Rectal smooth muscle tissue (tissue), 1 donor: ENCODE results near the gene TPRX2.
"Not testable (repeated sequence)": the region's sequence is repeated elsewhere in the genome, so short reads cannot be mapped to it uniquely, and the experiment has no call there.

Source experiments
- H3K27ac ChIP-seq: one replicate; pipeline ENCODE4 v1.7.0; 2013; ENCODE audit warnings: low read depth, low read length, inconsistent platforms
- H3K27me3 ChIP-seq: one replicate; pipeline ENCODE4 v1.7.0; 2013; ENCODE audit warnings: low read length; ENCODE audit not compliant: control insufficient read depth, insufficient read depth
- H3K36me3 ChIP-seq: one replicate; pipeline ENCODE4 v1.7.0; 2013; ENCODE audit warnings: low read length; ENCODE audit not compliant: control insufficient read depth, insufficient read depth
- H3K4me1 ChIP-seq: one replicate; pipeline ENCODE4 v1.7.0; 2013; ENCODE audit warnings: low read length; ENCODE audit not compliant: control insufficient read depth, insufficient read depth
- H3K4me3 ChIP-seq: one replicate; pipeline ENCODE4 v1.7.0; 2013; ENCODE audit warnings: low read length
- H3K9ac ChIP-seq: one replicate; pipeline ENCODE4 v1.7.0; 2013; ENCODE audit warnings: low read length

The TPRX2 gene

DNA sequence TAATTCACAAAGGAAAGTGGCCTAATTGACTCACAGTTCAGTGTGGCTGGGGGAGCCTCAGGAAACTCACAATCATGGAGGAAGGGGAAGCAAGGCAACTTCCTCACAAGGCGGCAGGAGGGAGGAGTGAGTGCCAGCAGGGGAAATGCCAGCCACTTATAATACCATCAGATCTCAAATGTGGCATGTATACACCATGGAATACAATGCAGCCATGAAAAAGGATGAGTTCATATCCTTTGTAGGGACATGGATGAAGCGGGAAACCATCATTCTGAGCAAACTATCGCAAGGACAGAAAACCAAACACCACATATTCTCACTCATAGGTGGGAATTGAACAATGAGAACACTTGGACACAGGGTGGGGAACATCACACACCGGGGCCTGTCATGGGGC is 20.4 kb downstream of the TPRX2 start:
- not testable (repeated sequence) for H3K27me3 ChIP-seq

DNA sequence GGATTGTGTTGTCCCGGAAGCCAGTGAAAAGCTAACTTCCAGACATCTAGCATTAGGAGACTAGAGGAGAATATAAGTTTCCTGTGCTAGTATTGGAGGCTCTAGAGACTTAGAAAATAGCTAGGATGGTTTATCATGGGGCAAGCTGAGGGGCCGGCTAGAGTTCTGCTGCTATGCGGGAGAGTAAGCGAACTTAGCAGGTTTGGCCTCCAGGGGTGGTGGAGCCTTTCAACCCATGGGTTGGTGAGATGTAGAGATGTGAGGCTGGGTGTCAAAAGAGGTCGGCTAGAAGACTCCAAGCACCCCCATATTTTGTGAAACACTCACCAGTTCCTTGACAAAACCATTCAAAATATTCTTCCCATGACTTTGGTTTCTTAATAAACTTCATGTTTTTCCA is 22.7 kb downstream of the TPRX2 start:
- no peak overlapping the region for H3K4me3 ChIP-seq
- no peaks in the 10 kb centered on the region for H3K4me1 ChIP-seq
- H3K27me3 ChIP-seq, result no peaks in the 10 kb centered on the region
- H3K9ac ChIP-seq, result no peak overlapping the region
- no peak overlapping the region for H3K27ac ChIP-seq
- H3K36me3 ChIP-seq, result no peaks in the 10 kb centered on the region

More for the DNA sequence above, 20.4 kb downstream of the TPRX2 start:
- H3K4me3 ChIP-seq, H3K9ac ChIP-seq, H3K27ac ChIP-seq, H3K4me1 ChIP-seq, H3K36me3 ChIP-seq: not testable (repeated sequence)

DNA sequence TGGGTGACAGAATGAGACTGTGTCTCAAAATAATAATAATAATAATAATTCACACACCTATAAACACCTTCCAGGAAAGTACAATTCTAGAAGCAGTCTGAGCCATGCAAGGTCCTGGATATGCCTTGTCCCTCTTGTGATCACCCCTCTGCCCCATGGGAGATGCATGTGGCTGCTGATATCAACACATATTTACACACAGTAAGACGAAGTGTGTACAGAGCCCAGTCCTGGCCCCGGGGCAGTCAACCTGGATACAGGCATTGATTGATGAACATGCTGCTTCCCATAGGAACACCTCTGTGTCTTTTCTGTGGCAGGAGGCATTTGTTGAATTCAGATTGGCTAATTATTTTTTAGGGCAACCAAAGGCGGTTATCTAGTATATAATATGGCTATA is 23.9 kb downstream of the TPRX2 start:
- no peaks in the 10 kb centered on the region for H3K4me1 ChIP-seq
- no peak overlapping the region for H3K27ac ChIP-seq
- H3K4me3 ChIP-seq, result no peak overlapping the region
- no peaks in the 10 kb centered on the region for H3K27me3 ChIP-seq
- no peak overlapping the region for H3K9ac ChIP-seq
- no peaks in the 10 kb centered on the region for H3K36me3 ChIP-seq

DNA sequence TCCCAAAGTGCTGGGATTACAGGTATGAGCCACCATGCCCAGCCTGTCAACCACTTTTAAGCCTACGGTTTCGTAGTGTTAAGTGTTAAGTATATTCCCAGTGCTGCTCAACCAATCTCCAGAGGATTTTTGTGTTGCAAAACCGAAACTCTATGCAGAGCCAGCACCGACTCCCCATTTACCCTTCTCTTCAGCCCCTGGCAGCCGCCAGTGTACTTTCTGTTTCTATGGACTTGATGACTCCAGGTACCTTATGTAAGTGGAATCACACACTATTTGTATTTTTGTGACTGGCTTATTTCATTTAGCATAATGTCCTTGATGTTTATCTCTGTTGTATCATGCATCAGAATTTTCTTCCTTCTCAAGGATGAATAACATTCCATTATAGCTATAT is 26.0 kb downstream of the TPRX2 start:
- Histone ChIP-seq H3K9ac (no peak overlapping the region), H3K36me3 (no peaks in the 10 kb centered on the region), H3K4me3 (no peak overlapping the region), H3K4me1 (no peaks in the 10 kb centered on the region), H3K27ac (no peak overlapping the region), H3K27me3 (no peaks in the 10 kb centered on the region)

DNA sequence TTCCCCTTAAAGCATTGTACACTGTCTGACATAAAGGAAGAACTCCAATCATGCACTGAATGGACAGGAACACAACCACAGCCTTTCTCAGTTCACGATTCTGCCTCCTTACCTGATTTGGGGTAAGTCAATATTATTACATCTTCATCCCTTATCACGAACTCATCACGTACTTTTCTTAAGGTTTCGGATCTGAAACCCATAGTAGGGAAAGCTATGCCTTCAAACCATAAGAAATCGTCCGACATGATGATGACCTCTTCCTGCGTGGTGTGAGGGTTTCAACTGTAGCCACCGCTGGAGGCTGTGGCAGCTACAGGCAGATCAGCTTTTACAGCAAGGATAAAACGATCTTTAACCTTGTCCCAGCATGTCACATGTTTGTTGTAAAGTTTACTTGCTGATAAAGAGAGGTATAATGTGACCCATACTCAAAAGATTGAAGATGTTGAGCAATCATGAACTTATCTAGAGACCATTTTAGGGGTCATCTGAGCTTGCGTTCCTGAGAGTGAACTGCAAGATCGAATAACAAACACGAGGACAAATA is 27.1 kb downstream of the TPRX2 start, which contains the start of gene SULT2A1:
Gene SULT2A1, minus strand, starts transcription at position 306 of the 550 bp plus-strand sequence. Its CDS starts 58 bp downstream, at position 248.
- H3K27me3 ChIP-seq, result no peaks in the 10 kb centered on the region
- H3K4me1 ChIP-seq, result no peaks in the 10 kb centered on the region
- H3K36me3 ChIP-seq, result no peaks in the 10 kb centered on the region
- H3K9ac ChIP-seq, result no peak within 1 kb of the TSS
- H3K27ac ChIP-seq, result no peak within 1 kb of the TSS
- H3K4me3 ChIP-seq, result no peak within 1 kb of the TSS

DNA sequence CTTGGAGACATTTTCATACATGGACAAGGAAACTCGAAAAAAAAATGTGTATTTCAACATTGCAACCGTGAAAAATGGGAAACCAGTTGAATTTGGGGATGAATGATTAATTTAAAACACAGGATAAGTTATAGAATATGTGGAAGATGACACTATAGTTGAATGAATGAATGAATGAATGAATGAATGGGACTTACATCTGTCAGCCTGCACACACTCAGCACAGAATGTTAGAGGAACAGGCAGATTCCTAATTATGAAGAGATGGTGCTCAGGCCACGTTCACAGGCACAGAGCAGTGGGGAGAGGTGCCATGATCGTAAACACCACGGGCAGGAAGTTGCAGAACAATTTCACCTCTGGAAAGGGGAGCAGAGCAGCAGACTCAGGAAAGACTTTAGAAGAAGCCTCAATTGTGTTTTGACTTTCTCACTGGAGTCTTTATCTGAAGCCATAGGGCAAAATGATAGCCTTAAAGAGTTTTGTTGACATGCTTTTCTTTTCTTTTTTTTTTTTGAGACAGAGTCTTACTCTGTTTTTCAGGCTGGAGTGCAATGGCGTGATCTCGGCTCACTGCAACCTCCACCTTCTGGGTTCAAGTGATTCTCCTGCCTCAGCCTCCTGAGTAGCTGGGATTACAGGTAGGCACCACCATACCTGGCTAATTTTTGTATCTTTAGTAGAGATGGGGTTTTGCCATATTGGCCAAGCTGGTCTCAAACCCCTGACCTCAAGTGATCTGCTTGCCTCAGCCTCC is 32.0 kb downstream of the TPRX2 start:
- no peak overlapping the region for H3K4me3 ChIP-seq
- H3K4me1 ChIP-seq, result no peaks in the 10 kb centered on the region
- H3K27ac ChIP-seq, result no peak overlapping the region

DNA sequence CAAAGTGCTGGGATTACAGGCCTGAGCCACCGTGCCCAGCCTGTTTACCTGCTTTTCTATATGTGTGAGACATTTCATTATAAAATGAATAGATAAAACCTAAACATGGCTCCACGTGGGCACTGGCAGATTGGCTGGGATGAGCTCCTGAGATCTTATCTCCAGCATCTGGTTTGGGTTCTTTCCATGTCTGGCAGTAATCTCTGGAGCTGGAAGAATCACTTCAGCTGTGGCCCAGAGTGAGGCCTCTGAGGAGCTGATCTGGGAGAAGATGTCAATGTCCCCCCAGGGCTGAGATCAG is 32.5 kb downstream of the TPRX2 start:
- no peaks in the 10 kb centered on the region for H3K4me1 ChIP-seq
- H3K4me3 ChIP-seq, result no peak overlapping the region
- no peak overlapping the region for H3K27ac ChIP-seq
- no peaks in the 10 kb centered on the region for H3K36me3 ChIP-seq
- H3K27me3 ChIP-seq, result no peaks in the 10 kb centered on the region
- H3K9ac ChIP-seq, result no peak overlapping the region

More for the DNA sequence above, 32.0 kb downstream of the TPRX2 start:
- Histone ChIP-seq H3K27me3 (no peaks in the 10 kb centered on the region), H3K36me3 (no peaks in the 10 kb centered on the region), H3K9ac (no peak overlapping the region)

DNA sequence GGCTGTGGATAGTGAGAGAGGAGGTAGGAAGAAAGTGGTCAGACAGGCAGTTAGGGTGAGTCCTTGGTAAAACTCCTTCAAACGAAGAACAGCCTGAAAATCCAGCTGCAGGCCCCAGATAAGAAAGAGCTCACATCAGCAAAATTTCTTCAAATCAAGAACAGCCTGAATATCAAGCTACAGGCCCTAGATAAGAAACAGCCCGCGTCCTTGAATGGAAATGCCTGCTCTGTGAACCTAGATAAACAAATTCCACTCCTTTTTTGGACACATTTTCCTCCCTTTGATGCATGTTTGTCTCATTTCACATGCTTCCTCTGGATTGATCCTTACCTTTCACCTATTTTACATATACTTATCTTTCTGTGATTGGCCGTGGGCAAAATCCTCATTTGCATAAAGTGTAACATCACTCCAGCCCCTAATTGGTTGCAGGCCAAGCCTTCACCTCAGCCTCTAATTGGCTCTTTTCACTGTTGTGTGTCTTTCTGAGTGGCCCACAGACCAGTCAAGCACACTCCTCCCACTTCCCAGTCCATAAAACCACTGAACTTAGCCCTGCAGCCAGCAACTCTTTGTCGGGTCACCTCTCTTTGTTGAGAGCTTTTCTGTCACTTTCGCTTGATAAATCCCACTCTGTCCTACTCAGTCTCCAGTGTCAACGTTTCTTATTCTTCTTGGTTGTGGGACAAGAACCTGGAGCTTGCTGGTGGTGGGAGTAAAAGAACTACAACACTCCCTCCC is 33.1 kb downstream of the TPRX2 start:
- H3K27me3 ChIP-seq, result no peaks in the 10 kb centered on the region
- H3K36me3 ChIP-seq, result no peaks in the 10 kb centered on the region
- no peak overlapping the region for H3K4me3 ChIP-seq
- H3K9ac ChIP-seq, result no peak overlapping the region
- no peaks in the 10 kb centered on the region for H3K4me1 ChIP-seq
- no peak overlapping the region for H3K27ac ChIP-seq

DNA sequence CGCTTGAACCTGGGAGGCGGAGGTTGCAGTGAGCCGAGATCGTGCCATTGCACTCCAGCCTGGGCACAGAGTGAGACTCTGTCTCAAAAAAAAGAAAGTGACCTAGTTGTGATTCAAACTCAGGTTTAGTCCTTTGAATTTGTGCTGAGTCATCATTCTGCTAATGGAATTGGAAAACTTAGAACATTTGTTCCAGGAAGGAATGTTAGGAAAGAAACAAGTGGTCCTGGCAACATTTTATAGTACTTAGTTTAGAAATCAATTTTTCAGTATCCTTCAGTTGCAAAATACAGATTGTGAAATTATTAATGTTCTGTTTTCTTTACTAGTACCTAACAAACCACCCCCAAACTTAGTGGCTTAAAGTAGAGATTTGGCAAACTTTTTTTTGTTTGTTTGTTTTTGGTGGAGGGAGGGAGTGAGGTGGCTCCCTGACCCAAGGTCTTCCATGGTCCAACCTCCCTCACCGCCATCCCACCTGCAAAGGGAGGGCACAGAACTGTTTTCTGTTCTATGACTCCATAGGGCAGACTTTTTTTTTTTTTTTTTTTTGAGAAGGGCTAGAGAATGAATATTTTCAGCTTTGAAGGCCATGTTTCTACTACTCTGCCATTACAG is 36.2 kb downstream of the TPRX2 start:
- no peaks in the 10 kb centered on the region for H3K36me3 ChIP-seq
- no peaks in the 10 kb centered on the region for H3K27me3 ChIP-seq
- no peaks in the 10 kb centered on the region for H3K4me1 ChIP-seq
- H3K9ac ChIP-seq, result no peak overlapping the region
- H3K27ac ChIP-seq, result no peak overlapping the region
- no peak overlapping the region for H3K4me3 ChIP-seq

DNA sequence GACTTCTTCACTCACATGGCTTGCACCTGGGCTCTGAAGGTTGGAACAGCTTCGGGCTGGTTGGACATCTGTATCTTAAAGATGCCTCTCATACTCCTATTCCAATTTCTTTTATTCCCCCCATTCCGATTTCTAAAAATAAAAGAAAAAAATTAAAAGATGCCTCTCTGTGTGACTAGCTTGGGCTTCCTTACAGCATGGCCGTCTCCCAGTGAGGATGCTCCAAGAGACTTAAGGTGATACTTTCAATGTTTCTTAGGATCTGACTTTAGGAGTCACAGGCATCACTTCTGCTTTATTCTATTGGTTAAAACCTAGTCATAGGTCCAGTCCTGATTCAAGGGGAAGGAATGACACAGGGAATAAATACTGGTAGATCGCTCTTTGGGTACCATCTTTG is 37.0 kb downstream of the TPRX2 start:
- Histone ChIP-seq H3K4me3 (no peak overlapping the region), H3K36me3 (no peaks in the 10 kb centered on the region), H3K27ac (no peak overlapping the region), H3K27me3 (no peaks in the 10 kb centered on the region), H3K9ac (no peak overlapping the region), H3K4me1 (no peaks in the 10 kb centered on the region)

DNA sequence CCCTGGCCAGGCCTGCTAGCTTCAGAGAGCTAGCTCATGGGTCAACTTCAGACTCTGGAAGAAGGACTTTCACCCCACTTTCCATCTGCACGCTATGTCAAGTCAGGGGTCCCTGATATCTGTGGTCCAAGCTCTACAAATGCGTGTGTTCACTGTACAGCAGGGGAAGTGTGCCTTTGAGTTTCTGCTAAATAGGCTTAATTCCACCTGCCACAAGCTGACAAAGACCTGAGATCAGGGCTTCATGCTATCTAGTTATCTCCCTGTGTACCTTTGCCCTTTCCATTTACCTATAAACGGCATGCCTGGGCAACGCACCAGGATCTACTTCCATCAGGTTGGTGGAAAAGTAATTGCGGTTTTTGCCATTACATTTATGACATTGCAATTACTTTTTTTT is 37.7 kb downstream of the TPRX2 start:
- Histone ChIP-seq H3K4me3 (no peak overlapping the region), H3K9ac (no peak overlapping the region), H3K4me1 (no peaks in the 10 kb centered on the region), H3K27ac (no peak overlapping the region), H3K36me3 (no peaks in the 10 kb centered on the region), H3K27me3 (no peaks in the 10 kb centered on the region)

DNA sequence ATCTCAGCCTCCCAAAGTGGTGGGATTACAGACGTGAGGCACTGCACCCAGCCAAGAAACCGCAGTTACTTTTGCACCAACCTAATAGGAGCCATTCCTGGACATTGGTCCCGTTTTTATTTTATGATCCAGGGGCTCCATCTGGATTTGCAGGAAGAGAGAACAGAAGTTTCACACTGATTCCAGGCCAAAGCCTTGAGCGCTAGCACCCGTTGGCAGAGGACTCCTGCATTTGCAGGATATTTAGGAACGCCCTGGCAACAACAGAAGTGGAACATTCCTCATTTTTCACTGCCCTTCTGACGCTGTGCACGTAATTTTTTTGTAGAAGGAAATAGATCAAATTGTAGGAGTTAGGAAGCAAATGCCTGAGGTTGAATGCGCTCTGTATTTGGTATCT is 38.8 kb downstream of the TPRX2 start:
- Histone ChIP-seq H3K27me3 (no peaks in the 10 kb centered on the region), H3K4me3 (no peak overlapping the region), H3K9ac (no peak overlapping the region), H3K27ac (no peak overlapping the region), H3K4me1 (no peaks in the 10 kb centered on the region), H3K36me3 (no peaks in the 10 kb centered on the region)
